DMS53 treated with DMSO at 0.1 percent for 48 hours (cell line): ENCODE results near the gene HTRA1.
A peak's percentile ranks its signal among the peaks of the same experiment; 100 is the strongest.

ENCODE experiments used
- DNase-seq: peaks from one replicate; lab custom pipeline; 2025; ENCODE audit not compliant: unreplicated experiment; lab: John Stamatoyannopoulos, UW

HTRA1 gene

DNA sequence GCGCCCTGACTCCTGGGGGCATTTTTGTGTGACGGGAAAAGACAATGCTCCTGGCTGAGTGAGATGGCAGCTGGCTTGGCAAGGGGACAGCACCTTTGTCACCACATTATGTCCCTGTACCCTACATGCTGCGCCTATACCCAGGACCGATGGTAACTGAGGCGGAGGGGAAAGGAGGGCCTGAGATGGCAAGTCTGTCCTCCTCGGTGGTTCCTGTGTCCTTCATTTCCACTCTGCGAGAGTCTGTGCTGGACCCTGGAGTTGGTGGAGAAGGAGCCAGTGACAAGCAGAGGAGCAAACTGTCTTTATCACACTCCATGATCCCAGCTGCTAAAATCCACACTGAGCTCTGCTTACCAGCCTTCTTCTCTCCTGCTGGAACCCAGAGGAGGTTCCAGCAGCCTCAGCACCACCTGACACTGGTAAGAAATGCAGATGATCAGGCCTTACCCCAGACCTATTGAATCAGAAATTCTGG lies 6.7 kb upstream of the HTRA1 start, which contains the start of gene ARMS2:
TSS of gene ARMS2 (plus strand) at position 51 of the 478 bp plus-strand sequence. CDS start at position 126, 75 bp downstream.
- DNase-seq = no peak

- DNase-seq = no peak
These were observed 5.8 kb upstream of the HTRA1 start for GRCh38 chr10:122455376-122456079.

GRCh38 chr10:122457934-122458333 lies 3.4 kb upstream of the HTRA1 start:
- no peak for DNase-seq

DNA sequence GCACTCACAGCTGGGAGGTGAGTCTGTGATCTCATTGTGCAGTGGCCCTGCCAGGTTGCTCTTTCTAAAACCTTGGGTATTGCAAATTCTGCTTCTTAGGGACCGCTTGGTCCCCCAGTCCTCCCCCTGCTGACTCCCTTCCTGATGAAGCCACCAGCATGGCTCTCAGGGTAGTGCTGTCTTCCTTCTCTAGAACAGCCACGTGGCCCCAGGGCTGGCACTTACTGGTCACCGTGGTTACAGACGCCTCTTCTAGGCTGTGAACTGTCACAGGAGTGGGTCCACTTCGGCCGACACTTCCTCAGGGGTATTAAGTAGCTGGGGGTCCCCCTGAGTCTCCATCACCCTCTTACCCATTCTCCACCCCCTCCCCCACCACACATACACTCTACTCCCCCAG lies 2.7 kb upstream of the HTRA1 start:
- no peak for DNase-seq

- no peak for DNase-seq
These were observed 1.6 kb upstream of the HTRA1 start for GRCh38 chr10:122459561-122460273.

DNA sequence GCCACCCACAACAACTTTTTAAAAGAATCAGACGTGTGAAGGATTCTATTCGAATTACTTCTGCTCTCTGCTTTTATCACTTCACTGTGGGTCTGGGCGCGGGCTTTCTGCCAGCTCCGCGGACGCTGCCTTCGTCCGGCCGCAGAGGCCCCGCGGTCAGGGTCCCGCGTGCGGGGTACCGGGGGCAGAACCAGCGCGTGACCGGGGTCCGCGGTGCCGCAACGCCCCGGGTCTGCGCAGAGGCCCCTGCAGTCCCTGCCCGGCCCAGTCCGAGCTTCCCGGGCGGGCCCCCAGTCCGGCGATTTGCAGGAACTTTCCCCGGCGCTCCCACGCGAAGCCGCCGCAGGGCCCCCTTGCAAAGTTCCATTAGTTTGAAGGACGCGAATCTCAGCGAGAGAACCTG lies 461 bp upstream of the HTRA1 start:
- no peak for DNase-seq

DNA sequence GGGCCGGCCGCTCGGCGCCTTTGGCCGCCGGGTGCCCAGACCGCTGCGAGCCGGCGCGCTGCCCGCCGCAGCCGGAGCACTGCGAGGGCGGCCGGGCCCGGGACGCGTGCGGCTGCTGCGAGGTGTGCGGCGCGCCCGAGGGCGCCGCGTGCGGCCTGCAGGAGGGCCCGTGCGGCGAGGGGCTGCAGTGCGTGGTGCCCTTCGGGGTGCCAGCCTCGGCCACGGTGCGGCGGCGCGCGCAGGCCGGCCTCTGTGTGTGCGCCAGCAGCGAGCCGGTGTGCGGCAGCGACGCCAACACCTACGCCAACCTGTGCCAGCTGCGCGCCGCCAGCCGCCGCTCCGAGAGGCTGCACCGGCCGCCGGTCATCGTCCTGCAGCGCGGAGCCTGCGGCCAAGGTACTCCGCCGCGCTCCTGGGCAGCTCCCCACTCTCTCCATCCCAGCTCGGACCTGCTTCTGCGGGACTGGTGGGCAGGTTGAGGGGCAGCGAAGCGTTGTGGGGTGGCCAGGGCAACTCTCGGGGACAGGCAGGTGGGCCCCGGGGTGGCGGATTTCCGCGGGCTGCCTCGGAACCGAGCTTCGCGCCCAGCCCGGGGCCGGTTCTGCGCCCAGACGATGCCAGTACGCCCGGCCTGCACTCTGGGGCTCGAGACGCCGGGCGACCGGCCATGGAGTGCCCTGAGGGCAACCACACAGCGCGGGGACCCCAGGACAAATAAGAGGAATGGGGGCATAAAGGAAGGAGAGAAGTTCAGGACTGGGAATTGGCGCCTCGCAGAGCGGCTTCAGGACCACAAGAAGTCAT lies 578 bp downstream of the HTRA1 start:
- peak; percentile 14 for DNase-seq

- peak; percentile 27 for DNase-seq
These were observed 1.4 kb downstream of the HTRA1 start for GRCh38 chr10:122462533-122463465.

DNA sequence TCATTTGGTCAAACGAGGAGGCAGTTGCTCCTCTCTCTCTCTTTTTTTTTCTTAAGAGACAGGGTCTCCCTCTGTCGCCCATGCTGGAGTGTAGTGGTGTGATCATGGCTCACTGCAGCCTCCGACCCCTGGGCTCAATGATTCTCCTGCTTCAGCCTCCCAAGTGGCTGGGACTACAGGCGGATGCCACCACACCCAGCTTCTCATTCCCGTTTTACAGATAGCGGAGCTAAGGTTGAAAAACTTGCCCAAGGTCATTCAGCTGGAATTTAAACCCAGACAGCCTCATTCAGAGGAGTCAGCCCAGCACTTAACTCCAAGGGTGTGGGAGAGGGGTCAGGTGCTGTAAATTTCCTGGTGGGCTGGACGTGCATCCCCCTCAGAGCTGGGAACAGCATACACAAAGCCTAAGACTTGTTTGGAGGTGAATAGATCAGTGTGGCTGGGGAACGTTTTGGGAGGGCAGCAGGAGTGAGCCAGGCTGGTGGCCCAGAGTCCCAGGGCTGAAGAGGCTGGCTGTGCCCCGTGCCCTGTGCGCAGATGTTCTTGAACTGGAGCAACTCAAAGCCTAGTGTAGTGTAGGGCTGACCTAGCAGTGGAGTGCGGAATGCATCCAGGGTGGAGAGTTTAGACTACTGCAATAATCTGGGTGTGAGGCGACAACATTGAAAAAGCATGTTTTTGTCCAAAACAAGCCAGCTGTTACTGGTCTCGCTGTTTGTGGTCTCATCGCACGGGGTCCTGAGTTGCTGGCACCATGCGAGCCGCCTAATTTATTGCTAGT lies 2.3 kb downstream of the HTRA1 start:
- no peak for DNase-seq

DNA sequence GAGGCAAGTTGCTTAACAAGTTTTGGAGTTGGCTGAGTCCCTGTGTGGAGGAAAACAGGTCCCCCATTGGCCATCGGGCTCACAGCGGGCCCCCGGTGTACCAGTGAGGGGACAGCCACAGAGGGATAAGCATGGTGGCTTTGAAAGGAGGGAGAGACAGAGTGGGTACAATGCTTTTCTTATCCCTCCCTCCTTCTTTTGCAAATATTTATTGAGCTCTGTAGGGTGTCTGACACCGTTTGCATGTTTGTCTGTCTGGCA lies 2.8 kb downstream of the HTRA1 start:
- peak; percentile 28 for DNase-seq

DNA sequence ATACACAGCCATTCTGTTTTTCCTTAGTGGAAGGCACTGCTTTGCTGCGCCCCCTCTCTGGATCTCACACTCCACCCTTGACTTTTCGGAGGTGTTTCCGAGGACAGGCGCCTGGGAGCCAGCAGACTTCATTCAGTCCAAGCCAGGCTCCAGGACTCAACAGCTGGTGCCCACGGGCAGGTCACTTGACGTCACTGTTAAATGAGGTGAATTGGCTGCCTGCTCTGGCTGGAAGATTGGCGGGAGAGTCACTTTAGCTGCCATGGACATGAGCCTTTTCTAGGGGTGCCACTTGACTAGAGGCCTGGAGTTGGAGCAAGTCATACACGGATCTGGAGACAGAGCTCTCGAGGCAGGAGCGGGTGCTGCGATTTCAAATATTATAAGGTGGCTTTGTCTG lies 3.2 kb downstream of the HTRA1 start:
- peak; percentile 28 for DNase-seq

DNA sequence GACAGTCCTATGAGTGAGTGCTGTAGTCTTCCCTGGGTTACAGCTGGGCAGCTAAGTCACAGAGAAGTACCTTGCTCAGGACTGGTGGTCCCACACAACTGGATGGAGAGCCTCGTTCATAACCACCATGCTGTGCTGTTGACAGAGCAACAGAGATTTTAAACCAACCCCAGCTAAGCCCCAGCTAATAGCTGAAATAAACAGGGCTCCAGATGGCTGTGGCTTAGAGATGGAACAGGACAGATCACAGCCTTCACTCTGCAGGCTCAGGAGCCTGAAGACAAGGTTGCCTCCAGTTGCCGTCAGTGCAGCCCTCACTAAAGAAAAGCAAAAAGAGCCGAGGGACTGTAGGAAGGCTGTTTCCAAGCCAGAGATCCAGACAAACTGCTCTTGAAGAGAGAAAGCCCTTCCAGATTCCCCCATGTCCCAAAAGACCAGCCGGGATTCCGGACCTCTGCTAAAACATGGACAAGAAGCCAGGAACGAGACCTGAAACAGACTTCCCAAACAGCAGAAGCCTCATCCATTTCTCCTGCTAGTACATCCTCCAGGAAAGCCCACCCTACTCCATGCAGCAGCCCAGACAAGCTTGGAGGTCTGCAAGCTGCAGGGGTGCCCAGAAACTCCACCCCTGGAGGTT lies 4.2 kb downstream of the HTRA1 start:
- DNase-seq = no peak

DNA sequence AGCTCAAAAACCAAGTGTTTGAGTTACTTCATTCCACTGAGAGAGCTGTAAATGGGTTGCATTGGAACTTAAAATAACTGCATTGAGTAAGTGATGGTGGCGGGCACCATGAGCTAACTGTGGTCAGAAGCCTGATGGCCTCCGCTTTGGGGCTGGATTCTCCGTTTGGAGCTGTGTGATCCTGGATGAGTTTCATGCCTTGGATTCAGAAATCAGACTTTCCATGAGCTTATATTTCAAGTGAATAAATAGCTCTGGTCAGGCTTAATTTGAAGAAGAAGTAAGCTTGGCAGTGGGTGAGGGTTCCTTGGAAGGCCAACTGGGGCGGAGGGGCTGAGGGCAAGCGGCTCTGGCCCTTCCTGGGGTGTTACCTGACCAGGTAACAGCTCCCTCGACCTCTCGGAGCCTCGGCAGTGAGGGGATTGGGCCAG lies 5.6 kb downstream of the HTRA1 start:
- no peak for DNase-seq

- no peak for DNase-seq
These were observed 6.3 kb downstream of the HTRA1 start for GRCh38 chr10:122467701-122468100.

DNA sequence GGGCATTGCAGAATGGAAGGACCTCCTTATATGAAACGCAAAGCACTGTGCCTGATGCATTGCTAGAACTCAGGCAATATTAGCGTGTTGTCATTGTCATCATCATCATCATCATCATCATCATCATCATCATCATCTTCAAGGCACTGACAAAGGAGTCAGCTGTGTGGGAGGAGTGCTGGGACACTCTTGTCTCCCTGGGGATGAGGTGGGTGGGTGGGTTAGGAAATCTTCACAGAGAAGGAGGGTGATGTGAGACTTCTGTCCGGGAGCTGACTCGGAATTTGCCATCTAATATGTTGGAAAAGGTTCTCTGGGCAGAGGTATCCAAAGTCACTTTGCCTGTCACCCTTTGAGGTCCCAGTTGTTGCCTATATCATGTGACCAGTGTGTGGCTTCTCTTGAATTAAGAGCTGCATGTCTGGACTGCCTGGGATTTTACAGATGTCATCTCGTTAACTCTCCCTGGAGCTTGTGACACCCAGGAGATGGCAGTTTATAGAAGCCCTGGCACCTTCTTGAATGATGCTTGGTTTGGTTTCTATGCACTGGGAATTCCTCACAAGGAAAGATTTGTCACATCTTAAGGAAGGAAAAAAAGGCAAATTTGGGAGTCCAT lies 7.1 kb downstream of the HTRA1 start:
- no peak for DNase-seq

DNA sequence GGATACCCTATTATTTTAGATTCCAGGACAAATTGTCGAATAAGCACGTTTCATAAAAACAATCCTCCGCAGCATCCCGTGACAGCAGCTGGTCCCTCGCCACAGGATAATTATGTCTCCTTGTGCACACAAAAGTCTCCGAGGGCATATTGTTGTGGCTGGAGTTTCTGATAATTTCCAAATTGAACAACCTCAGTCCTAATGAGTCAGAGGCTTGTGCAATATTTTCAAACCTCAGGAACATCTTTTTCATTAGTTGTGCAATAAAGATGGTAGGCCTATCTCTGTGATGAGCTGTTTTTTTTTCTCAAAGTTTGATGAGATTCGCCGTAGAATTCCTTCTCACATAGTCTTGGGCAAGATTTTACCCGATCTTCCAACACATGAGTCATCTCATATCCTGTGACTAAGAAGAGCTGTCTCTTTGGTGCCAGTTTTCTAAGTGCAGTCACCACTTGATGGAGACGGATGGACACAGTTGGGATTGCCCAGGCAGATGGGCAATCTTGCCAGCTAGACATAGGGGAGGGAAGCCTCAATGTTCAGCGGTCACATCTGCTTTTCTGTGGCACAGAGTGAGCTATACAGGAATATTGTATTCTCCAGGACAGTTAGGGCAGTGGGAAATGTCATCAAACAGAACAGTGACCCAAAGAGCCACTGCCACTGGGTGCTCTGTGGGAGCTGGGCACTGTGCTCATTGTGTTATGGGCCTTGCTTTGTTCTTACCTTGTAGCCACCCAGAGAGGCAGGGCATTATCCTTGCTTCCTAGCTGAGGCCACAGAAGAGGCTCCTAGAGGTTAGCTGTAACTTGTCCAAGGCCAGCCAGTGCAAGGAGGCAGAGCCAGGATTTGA lies 7.8 kb downstream of the HTRA1 start:
- DNase-seq = no peak

GRCh38 chr10:122469848-122470247 lies 8.5 kb downstream of the HTRA1 start:
- no peak for DNase-seq

DNA sequence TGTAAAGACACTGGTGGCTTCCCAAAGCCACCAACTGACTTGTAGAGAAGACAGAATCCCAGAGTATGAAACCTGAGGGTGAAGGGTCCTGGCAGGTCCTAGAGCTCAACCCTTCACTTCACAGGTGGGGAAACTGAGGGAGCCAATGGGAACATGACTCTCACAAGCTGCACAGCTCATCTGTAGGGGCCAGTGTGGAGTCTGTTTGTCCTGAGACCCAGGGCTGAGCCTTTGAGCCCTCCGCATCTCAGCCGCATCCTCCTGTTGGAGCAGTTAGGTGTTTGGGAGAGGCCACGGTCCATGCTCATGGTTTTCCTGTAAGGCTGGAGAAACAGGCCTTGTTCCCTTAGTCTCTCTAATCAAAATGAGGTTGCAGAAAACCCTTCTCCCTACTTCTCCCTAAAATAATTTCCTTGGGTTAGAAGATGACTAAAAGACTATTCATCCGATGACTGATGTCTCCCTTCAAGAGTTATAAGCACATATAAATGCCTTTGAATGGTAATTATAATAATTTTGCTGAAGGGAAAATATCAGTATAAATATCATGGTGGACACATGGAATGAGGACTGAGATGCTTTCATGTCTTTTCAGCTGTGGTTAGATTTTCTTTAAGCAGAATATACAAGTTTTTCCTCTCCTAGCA lies 10.3 kb downstream of the HTRA1 start:
- no peak for DNase-seq
